Measurements from ENCODE around the gene RDH11. TPM values are rescaled to one million over a fixed set of nuclear protein-coding genes. Genes with fewer than 3 reads are reported as not detected.

Gene RDH11
- total and polyA plus RNA-seq, 2 experiments from 2014 or later: 95.2 to 139 TPM

DNA sequence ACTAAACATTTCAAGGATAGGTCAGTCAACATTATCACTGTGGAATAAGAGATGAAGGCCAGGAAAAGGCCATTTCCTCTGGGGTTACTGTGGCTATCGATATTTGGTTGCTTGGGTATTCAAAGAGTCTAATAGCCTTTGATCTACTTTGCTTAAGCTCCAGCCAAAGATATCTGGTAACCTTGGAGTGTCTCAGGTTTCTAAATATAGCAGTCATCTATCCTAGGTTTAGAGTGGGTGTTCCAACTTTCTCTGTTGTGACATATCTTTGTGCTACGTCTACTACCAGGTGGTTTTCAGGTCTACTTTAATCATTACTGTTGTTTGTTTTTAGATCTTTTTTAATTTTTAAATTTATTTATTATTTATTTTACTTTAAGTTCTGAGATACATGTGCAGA, 48.5 kb upstream of the RDH11 start:
- Mint-ChIP-seq H3K27ac (no peak overlapping the region), H3K4me1 (no peaks in the 10 kb centered on the region), H3K27me3 (ENCODE audit: insufficient read depth, low read depth, poor library complexity) (peaks cover 2% of the 10 kb centered on the region), H3K9me3 (no peaks in the 10 kb centered on the region; the same call in 2 of the 3 replicates), H3K4me3 (no peak overlapping the region), H3K36me3 (ENCODE audit: low read depth) (peaks cover 14% of the 10 kb centered on the region)
- no peak overlapping the region for H3K27ac ChIP-seq (ENCODE audit: low read depth)
- no peaks in the 10 kb centered on the region for H4K20me1 ChIP-seq (replicated peaks; ENCODE audit: insufficient read depth)
- TF ChIP-seq EZH2phosphoT487 (IDR thresholded peaks at IDR 0.05; ENCODE audit: unreplicated experiment) (no peak), ZNF331 (CRISPR knock-in tag; IDR thresholded peaks at IDR 0.05; ENCODE audit: low read depth) (no peak), JUNB (IDR thresholded peaks at IDR 0.05; ENCODE audit: unreplicated experiment) (no peak), STAT1 (IDR thresholded peaks at IDR 0.05; ENCODE audit: unreplicated experiment) (no peak), POLR2AphosphoS5 (IDR thresholded peaks at IDR 0.05; ENCODE audit: low read depth) (no peak), NANOG (IDR thresholded peaks at IDR 0.05; ENCODE audit: borderline replicate concordance) (no peak), CREB1 (CRISPR knock-in tag; IDR thresholded peaks at IDR 0.05; ENCODE audit: low read depth) (no peak), EZH2 (IDR thresholded peaks at IDR 0.05; ENCODE audit: low read depth, unreplicated experiment) (no peak), ZNF114 (CRISPR knock-in tag; IDR thresholded peaks at IDR 0.05) (no peak)
- TF ChIP-seq, protein P1, sequence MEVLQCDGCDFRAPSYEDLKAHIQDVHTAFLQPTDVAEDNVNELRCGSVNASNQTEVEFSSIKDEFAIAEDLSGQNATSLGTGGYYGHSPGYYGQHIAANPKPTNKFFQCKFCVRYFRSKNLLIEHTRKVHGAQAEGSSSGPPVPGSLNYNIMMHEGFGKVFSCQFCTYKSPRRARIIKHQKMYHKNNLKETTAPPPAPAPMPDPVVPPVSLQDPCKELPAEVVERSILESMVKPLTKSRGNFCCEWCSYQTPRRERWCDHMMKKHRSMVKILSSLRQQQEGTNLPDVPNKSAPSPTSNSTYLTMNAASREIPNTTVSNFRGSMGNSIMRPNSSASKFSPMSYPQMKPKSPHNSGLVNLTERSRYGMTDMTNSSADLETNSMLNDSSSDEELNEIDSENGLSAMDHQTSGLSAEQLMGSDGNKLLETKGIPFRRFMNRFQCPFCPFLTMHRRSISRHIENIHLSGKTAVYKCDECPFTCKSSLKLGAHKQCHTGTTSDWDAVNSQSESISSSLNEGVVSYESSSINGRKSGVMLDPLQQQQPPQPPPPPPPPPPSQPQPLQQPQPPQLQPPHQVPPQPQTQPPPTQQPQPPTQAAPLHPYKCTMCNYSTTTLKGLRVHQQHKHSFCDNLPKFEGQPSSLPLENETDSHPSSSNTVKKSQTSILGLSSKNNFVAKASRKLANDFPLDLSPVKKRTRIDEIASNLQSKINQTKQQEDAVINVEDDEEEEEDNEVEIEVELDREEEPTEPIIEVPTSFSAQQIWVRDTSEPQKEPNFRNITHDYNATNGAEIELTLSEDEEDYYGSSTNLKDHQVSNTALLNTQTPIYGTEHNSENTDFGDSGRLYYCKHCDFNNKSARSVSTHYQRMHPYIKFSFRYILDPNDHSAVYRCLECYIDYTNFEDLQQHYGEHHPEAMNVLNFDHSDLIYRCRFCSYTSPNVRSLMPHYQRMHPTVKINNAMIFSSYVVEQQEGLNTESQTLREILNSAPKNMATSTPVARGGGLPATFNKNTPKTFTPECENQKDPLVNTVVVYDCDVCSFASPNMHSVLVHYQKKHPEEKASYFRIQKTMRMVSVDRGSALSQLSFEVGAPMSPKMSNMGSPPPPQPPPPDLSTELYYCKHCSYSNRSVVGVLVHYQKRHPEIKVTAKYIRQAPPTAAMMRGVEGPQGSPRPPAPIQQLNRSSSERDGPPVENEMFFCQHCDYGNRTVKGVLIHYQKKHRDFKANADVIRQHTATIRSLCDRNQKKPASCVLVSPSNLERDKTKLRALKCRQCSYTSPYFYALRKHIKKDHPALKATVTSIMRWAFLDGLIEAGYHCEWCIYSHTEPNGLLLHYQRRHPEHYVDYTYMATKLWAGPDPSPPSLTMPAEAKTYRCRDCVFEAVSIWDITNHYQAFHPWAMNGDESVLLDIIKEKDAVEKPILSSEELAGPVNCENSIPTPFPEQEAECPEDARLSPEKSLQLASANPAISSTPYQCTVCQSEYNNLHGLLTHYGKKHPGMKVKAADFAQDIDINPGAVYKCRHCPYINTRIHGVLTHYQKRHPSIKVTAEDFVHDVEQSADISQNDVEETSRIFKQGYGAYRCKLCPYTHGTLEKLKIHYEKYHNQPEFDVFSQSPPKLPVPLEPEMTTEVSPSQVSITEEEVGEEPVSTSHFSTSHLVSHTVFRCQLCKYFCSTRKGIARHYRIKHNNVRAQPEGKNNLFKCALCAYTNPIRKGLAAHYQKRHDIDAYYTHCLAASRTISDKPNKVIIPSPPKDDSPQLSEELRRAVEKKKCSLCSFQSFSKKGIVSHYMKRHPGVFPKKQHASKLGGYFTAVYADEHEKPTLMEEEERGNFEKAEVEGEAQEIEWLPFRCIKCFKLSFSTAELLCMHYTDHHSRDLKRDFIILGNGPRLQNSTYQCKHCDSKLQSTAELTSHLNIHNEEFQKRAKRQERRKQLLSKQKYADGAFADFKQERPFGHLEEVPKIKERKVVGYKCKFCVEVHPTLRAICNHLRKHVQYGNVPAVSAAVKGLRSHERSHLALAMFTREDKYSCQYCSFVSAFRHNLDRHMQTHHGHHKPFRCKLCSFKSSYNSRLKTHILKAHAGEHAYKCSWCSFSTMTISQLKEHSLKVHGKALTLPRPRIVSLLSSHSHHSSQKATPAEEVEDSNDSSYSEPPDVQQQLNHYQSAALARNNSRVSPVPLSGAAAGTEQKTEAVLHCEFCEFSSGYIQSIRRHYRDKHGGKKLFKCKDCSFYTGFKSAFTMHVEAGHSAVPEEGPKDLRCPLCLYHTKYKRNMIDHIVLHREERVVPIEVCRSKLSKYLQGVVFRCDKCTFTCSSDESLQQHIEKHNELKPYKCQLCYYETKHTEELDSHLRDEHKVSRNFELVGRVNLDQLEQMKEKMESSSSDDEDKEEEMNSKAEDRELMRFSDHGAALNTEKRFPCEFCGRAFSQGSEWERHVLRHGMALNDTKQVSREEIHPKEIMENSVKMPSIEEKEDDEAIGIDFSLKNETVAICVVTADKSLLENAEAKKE (CRISPR knock-in tag; IDR thresholded peaks at IDR 0.05): no peak
- TF ChIP-seq, protein P2, sequence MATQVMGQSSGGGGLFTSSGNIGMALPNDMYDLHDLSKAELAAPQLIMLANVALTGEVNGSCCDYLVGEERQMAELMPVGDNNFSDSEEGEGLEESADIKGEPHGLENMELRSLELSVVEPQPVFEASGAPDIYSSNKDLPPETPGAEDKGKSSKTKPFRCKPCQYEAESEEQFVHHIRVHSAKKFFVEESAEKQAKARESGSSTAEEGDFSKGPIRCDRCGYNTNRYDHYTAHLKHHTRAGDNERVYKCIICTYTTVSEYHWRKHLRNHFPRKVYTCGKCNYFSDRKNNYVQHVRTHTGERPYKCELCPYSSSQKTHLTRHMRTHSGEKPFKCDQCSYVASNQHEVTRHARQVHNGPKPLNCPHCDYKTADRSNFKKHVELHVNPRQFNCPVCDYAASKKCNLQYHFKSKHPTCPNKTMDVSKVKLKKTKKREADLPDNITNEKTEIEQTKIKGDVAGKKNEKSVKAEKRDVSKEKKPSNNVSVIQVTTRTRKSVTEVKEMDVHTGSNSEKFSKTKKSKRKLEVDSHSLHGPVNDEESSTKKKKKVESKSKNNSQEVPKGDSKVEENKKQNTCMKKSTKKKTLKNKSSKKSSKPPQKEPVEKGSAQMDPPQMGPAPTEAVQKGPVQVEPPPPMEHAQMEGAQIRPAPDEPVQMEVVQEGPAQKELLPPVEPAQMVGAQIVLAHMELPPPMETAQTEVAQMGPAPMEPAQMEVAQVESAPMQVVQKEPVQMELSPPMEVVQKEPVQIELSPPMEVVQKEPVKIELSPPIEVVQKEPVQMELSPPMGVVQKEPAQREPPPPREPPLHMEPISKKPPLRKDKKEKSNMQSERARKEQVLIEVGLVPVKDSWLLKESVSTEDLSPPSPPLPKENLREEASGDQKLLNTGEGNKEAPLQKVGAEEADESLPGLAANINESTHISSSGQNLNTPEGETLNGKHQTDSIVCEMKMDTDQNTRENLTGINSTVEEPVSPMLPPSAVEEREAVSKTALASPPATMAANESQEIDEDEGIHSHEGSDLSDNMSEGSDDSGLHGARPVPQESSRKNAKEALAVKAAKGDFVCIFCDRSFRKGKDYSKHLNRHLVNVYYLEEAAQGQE (IDR thresholded peaks at IDR 0.05; ENCODE audit: unreplicated experiment): no peak
- TF ChIP-seq, protein P3, sequence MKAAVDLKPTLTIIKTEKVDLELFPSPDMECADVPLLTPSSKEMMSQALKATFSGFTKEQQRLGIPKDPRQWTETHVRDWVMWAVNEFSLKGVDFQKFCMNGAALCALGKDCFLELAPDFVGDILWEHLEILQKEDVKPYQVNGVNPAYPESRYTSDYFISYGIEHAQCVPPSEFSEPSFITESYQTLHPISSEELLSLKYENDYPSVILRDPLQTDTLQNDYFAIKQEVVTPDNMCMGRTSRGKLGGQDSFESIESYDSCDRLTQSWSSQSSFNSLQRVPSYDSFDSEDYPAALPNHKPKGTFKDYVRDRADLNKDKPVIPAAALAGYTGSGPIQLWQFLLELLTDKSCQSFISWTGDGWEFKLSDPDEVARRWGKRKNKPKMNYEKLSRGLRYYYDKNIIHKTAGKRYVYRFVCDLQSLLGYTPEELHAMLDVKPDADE (IDR thresholded peaks at IDR 0.05): no peak
- TF ChIP-seq, protein P4, sequence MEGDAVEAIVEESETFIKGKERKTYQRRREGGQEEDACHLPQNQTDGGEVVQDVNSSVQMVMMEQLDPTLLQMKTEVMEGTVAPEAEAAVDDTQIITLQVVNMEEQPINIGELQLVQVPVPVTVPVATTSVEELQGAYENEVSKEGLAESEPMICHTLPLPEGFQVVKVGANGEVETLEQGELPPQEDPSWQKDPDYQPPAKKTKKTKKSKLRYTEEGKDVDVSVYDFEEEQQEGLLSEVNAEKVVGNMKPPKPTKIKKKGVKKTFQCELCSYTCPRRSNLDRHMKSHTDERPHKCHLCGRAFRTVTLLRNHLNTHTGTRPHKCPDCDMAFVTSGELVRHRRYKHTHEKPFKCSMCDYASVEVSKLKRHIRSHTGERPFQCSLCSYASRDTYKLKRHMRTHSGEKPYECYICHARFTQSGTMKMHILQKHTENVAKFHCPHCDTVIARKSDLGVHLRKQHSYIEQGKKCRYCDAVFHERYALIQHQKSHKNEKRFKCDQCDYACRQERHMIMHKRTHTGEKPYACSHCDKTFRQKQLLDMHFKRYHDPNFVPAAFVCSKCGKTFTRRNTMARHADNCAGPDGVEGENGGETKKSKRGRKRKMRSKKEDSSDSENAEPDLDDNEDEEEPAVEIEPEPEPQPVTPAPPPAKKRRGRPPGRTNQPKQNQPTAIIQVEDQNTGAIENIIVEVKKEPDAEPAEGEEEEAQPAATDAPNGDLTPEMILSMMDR (conservative IDR thresholded peaks at IDR 0.05; ENCODE audit: low read depth in 2 of 2): no peak
- no peak overlapping the region for H3K4me3 ChIP-seq
- DNase-seq (ENCODE audit: low spot score) (no peak), ATAC-seq (no peak)
- no peaks in the 10 kb centered on the region for H3K36me3 ChIP-seq (ENCODE audit: insufficient read depth)
- 0 out of 2 replicates have a peak, but pooled peaks cover 11% of the 10 kb centered on the region for H3K9me2 ChIP-seq (ENCODE audit: insufficient read depth)
- no peak overlapping the region for H2AFZ ChIP-seq
- H3K27me3 ChIP-seq (ENCODE audit: insufficient read depth): no peaks in the 10 kb centered on the region
- no peaks in the 10 kb centered on the region for H3F3A ChIP-seq (replicated peaks; ENCODE audit: low read depth)
- no peak overlapping the region for H3K4me2 ChIP-seq
- H3K4me1 ChIP-seq (ENCODE audit: insufficient read depth): no peaks in the 10 kb centered on the region
- H3K79me2 ChIP-seq (replicated peaks; ENCODE audit: insufficient read depth): no peaks in the 10 kb centered on the region
